AG10803 (cell line): ENCODE data around the gene NSG1.
"Not testable (repeated sequence)": the region's sequence is repeated elsewhere in the genome, so short reads cannot be mapped to it uniquely, and the experiment has no call there.

Experiments used
- DNase-seq: peaks from one replicate; pipeline ENCODE4 v3.0.0; 2010; ENCODE audit warnings: low read depth
- H3K4me3 ChIP-seq: 2 replicates; pipeline ENCODE4 v1.5.1; 2011; ENCODE audit warnings: mild to moderate bottlenecking, low read length, control low read depth
- TF ChIP-seq, protein P1 (sequence below): conservative IDR thresholded peaks from 2 replicates; pipeline ENCODE4 v1.5.1; 2011; ENCODE audit warnings: mild to moderate bottlenecking, low read length, control low read depth, inconsistent platforms

NSG1 gene

GRCh38 chr4:4417886-4418285 is 31.0 kb downstream of the NSG1 start:
- no peak overlapping the region for H3K4me3 ChIP-seq
- DNase-seq = no peak
- TF ChIP-seq, protein P1, sequence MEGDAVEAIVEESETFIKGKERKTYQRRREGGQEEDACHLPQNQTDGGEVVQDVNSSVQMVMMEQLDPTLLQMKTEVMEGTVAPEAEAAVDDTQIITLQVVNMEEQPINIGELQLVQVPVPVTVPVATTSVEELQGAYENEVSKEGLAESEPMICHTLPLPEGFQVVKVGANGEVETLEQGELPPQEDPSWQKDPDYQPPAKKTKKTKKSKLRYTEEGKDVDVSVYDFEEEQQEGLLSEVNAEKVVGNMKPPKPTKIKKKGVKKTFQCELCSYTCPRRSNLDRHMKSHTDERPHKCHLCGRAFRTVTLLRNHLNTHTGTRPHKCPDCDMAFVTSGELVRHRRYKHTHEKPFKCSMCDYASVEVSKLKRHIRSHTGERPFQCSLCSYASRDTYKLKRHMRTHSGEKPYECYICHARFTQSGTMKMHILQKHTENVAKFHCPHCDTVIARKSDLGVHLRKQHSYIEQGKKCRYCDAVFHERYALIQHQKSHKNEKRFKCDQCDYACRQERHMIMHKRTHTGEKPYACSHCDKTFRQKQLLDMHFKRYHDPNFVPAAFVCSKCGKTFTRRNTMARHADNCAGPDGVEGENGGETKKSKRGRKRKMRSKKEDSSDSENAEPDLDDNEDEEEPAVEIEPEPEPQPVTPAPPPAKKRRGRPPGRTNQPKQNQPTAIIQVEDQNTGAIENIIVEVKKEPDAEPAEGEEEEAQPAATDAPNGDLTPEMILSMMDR = no peak

GRCh38 chr4:4418676-4419390 is 31.9 kb downstream of the NSG1 start:
- DNase-seq = no peak
- TF ChIP-seq, protein P1 = no peak
- no peak overlapping the region for H3K4me3 ChIP-seq

GRCh38 chr4:4419896-4420295 is 33.0 kb downstream of the NSG1 start:
- DNase-seq = no peak
- TF ChIP-seq, protein P1 = no peak
- no peak overlapping the region for H3K4me3 ChIP-seq

- TF ChIP-seq, protein P1 = no peak
- DNase-seq = no peak
- H3K4me3 ChIP-seq = no peak overlapping the region
These were observed 33.5 kb downstream of the NSG1 start for GRCh38 chr4:4420421-4420820.

GRCh38 chr4:4421356-4421755 is 34.5 kb downstream of the NSG1 start:
- TF ChIP-seq, protein P1 = no peak
- no peak for DNase-seq
- H3K4me3 ChIP-seq = no peak overlapping the region

- DNase-seq, H3K4me3 ChIP-seq: not testable (repeated sequence)
These were observed 35.2 kb downstream of the NSG1 start for GRCh38 chr4:4422117-4422516.

- DNase-seq = no peak
- no peak overlapping the region for H3K4me3 ChIP-seq
- TF ChIP-seq, protein P1 = no peak
These were observed 36.1 kb downstream of the NSG1 start for GRCh38 chr4:4422856-4423499.
